ENCODE data around the gene TIAL1.

DNA sequence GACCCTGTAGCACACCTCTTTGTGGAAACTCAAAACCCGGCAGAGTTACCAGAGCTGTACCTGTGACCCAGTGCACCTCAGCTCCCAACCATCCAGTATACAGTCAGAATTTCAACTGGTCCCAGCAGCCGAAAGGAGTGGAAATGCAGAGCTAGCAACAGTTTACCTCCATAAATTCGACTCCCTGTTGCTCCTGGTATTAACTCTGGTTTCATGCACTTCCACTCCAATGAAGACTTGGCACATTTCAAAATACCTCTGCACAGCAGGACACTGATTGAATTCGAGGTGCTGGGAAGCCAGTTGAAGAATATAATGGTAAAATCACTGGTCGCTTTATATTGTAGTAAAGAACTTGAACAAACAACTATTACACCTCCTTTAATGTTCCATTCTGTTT, 17.9 kb upstream of the TIAL1 start:
- TF ChIP-seq, protein P1, sequence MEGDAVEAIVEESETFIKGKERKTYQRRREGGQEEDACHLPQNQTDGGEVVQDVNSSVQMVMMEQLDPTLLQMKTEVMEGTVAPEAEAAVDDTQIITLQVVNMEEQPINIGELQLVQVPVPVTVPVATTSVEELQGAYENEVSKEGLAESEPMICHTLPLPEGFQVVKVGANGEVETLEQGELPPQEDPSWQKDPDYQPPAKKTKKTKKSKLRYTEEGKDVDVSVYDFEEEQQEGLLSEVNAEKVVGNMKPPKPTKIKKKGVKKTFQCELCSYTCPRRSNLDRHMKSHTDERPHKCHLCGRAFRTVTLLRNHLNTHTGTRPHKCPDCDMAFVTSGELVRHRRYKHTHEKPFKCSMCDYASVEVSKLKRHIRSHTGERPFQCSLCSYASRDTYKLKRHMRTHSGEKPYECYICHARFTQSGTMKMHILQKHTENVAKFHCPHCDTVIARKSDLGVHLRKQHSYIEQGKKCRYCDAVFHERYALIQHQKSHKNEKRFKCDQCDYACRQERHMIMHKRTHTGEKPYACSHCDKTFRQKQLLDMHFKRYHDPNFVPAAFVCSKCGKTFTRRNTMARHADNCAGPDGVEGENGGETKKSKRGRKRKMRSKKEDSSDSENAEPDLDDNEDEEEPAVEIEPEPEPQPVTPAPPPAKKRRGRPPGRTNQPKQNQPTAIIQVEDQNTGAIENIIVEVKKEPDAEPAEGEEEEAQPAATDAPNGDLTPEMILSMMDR (IDR thresholded peaks at IDR 0.05) = no peak
- TF ChIP-seq POLR2A (IDR thresholded peaks at IDR 0.05) = no peak
